Astrocyte of the hippocampus (primary cell): ENCODE results near the gene SVIL.

Experiments
- DNase-seq: peaks from one replicate; pipeline ENCODE4 v3.0.0; 2011; ENCODE audit warnings: low read depth, low spot score

SVIL gene

GRCh38 chr10:29634764-29635625, at the start of gene SVIL:
SVIL (minus strand) TSS chr10:29634971; CDS start chr10:29555058, 79,913 bp downstream.
- peak; percentile 60 for DNase-seq

GRCh38 chr10:29681676-29682448, 47.1 kb upstream of the SVIL start:
- no peak for DNase-seq

GRCh38 chr10:29680091-29680490, 45.3 kb upstream of the SVIL start:
- DNase-seq, result no peak

- DNase-seq, result no peak
Measured at GRCh38 chr10:29676732-29677131, 42.0 kb upstream of the SVIL start.

DNA sequence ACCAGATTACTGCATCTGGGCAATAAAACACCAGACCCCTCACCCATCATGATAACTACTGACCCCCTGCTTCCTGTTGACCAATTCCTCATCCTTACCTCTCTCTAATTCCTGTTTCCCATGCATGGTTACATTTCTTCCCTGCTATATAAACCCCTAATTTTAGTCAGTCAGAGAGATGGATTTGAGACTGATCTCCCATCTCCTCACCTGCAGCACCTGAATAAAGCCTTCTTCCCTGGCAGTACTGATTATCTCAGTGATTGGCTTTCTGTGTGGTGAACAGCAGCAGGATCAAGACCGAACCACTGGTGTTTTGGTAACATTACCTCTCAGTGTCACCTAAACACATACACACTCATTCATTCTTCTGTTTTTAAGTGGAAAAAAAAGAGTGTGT, 41.2 kb upstream of the SVIL start:
- no peak for DNase-seq

DNA sequence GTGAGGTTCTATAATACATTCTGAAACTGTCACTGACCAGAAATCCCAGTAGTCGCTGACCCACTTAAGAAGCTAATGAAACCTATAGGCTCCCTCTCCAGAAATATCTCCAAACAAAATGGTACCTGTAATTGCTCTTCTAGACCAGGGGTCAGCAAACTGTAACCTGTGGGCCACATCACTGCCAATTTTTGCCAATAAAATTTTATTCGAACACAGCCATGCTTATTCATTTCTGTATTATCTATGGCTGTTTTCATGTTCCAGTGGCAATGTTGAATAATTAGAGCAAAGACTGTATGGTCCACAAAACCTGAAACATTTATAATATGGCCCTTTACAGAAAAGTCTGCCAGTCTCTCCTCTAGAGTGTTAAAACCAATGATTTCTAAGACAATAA, 37.2 kb upstream of the SVIL start:
- no peak for DNase-seq

DNA sequence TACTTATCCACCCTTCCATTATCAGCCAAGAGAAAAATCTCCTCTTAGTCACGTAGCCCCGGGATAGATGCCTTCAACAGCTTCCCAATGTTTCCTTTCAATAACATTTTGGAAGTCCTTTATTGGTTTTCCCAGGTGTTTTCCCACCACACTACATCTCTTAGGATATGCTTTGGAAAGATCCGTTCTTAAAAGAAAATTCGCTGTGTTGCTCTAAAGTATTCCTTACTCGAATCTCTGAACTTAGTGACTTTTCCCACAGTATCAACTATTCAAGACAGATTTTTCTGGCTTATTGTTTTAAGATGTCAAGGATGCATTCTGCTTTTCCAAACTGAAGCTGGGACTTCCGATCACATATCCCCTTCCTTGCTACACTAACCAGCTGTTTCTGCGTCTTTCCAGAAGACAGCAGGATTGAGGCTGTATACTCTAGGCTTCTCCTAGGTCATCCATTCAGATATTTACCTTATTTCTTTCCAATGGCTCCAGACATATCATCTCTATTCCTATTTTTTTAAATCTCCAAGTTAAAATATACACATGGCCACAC, 36.5 kb upstream of the SVIL start:
- DNase-seq, result no peak

DNA sequence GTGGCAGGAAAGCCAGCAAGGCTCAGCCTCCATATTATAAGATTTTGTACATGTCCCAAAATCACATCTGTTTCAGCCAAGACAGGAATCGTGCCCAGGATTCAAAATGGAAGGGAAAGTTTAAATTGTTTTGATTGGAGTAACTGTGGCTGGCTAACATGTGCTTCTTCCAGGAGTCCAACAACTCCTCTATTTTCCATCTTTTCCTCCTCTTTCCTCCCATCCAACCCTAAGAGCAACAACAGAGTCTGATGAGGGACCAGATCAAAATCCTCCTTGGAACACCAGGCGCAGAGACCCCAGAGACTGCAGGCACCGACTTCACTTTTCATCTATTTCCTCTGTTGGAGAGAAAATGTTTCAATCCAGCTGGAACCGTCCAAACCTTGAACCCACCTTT, 36.0 kb upstream of the SVIL start:
- DNase-seq, result no peak

GRCh38 chr10:29669149-29669548, 34.4 kb upstream of the SVIL start:
- DNase-seq, result peak; percentile 40

GRCh38 chr10:29668628-29669027, 33.9 kb upstream of the SVIL start:
- DNase-seq, result peak; percentile 50

- DNase-seq, result no peak
Measured at GRCh38 chr10:29667191-29667590, 32.4 kb upstream of the SVIL start.

GRCh38 chr10:29666201-29666600, 31.4 kb upstream of the SVIL start:
- DNase-seq, result no peak

DNA sequence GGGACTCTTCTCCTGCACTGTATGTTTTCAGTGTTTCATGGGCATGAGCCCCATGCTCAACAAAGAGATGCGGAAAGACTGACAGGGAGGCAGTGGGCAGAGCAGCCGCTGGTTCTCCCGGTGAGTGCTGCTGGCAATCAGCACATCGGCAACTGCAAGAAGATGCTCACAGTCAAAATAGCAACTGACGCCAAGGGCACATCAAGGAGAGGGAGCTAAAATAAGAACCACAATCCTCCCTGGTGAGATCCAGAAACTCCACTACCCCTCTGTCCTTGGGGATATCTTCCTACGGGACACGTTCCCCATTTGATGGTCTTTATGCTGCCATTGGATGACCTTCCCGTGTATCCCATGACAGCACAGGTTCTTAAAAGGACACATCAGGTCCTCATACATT, 28.9 kb upstream of the SVIL start:
- DNase-seq, result no peak

- peak; percentile 98 for DNase-seq
Measured at GRCh38 chr10:29658984-29659965, 24.5 kb upstream of the SVIL start.

- peak; percentile 53 for DNase-seq
Measured at GRCh38 chr10:29657719-29658274, 23.0 kb upstream of the SVIL start.

- DNase-seq, result no peak
Measured at GRCh38 chr10:29656451-29656992, 21.8 kb upstream of the SVIL start.

- no peak for DNase-seq
Measured at GRCh38 chr10:29652192-29652591, 17.4 kb upstream of the SVIL start.

DNA sequence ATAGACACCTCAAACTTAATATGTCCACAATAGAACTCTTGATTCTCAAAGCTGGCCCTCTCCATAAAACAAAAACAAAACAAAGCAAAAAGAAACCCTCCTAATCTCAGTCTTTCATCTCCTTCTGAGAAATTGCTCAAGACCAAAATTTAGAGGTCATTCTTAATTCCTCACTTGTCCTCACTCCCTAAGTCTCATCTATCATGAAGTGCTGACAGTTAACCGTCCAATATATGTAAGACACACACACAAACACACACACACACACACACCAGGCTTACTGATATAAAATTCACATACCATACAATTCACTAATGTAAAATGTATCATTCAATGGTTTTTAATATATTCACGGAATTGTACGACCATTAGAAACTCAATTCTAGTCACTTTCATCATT, 17.0 kb upstream of the SVIL start:
- no peak for DNase-seq

DNA sequence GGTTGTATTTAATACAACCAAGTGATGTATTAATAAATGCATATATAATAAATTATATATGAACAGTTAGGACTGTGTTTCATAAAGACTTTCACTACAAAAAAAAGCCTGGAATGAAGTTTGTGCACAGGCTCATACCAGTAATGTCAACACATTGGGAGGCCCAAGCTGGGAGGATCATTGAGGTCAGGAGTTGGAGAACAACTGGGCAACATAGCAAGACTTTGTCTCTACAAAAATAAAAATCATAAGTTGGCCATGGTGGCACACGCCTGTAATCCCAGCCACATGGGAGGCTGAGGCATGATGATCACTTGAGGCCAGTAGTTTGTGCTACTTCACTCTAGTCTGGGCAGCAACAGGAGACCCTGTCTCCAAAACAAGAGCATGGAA, 15.8 kb upstream of the SVIL start:
- DNase-seq, result no peak
